Amygdala (tissue), 56 donors: Measurements from ENCODE around the gene FOXC1.

Experiments used
- DNase-seq, 56 donors: peaks; one replicate each; lab custom pipeline; 2025; lab: John Stamatoyannopoulos, UW

The FOXC1 gene

DNA sequence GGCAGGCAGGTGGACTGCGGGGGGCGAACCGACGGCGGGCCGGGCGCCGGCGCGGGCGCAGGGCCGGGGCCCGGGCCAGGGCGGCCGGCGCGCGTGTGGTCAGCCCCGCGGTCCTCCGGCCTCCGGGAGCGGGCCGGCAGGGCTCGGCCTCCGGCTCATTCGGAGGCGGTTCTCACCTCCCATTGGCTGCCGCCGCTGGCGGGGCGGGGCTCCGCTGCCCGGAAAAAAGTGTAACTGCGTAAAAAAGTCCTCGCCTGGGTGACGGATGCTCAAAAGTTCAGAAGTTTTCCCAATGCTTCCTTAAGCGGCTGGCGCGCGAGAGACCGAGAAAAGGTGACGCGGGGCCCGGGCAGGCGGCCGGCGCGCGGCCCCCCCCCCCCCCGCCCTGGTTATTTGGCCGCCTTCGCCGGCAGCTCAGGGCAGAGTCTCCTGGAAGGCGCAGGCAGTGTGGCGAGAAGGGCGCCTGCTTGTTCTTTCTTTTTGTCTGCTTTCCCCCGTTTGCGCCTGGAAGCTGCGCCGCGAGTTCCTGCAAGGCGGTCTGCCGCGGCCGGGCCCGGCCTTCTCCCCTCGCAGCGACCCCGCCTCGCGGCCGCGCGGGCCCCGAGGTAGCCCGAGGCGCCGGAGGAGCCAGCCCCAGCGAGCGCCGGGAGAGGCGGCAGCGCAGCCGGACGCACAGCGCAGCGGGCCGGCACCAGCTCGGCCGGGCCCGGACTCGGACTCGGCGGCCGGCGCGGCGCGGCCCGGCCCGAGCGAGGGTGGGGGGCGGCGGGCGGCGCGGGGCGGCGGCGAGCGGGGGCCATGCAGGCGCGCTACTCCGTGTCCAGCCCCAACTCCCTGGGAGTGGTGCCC, at the start of gene FOXC1:
TSS of gene FOXC1 (plus strand) at position 268 of the 849 bp plus-strand sequence. CDS start at position 799, 531 bp downstream.
- DNase-seq: peak in 15 of 56 donors; percentile 2 to 45 (median 11)

DNA sequence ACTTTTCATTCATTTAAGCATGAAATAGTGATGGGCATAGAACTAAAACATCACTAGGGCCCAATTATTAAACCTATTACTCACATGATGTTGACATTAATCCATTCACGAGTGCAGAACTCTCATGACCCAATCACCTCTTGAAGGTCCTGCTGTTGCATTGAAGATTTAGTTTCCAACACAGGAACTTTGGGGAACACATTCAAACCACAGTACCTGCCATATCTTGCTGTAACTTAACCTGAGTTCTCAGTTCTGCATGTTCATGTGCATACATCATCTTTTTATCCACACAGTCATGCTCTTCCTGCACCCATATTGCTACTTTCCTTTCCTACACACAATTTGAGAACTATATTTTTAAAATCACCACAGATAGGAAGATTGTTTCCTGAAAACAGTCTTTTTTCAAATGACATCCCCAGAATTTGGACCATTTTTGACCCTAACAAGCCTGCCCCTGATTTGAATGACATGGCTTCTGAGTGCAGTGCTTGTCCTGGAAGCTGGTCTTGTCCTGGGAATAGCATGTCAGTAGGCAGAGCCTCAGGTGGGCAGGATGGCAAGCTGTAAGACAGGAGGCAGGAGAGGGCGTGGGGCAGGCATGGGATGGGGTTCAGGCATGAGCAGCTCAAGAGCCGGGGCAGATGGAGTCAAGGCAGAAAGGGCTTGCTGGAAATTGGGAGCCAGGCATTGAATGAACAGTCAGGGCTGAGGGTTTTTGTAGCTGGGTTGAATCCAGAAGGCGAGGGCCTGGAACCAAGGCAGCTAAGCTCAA, 49.2 kb upstream of the FOXC1 start:
- DNase-seq: no peak

DNA sequence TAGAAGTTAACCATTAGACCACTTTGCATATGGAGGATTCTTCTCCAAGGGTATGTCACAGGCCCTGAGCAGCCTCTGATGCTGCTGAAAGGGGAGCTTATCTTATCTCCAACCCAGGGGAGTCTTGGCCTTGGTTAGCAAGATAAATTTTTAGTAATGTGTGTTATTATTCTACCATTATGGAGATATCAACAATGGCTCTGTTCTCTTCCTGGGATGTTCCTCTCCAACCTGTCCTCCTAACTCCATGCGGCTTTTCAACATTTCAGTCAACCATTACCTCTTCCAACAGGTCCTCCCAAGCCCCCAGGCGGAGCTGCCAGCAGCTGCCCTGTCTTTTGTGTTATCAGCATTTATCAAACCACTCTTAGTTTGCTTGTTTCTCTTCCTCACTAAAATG, 48.4 kb upstream of the FOXC1 start:
- no peak for DNase-seq

DNA sequence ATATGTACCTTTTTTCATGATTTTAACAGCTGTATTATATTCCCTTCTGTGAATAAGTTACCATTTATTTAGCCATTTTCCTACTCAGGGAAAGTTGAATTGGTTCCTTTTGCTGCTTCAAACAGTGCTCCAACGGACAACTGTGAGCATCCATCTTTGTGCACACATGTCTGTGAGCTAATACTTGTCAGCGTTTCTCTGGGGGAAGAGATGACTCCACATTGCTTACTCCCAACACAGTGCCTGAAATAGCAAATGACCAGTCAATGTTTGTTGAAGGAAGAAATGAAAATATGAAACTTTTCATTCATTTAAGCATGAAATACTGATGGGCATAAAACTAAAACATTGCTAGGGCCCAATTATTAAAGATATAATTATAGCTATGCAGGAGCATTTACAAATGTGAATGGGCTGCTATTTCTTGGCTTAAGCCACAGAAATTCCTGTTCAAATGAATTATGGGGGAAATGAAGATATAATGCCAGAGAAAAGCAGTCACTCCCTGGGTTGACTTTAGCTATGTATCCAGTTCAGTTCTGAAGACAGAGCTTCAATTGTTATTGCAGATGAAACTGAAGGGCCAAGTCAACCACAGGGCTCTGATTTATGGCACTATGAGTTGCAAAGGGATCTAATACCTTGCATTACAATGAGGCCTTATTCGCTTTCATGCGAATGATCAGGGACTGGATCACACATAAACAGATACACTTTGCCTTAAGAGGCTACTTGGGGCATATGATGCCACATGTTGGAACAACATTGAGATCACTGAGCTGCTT, 47.4 kb upstream of the FOXC1 start:
- no peak for DNase-seq

DNA sequence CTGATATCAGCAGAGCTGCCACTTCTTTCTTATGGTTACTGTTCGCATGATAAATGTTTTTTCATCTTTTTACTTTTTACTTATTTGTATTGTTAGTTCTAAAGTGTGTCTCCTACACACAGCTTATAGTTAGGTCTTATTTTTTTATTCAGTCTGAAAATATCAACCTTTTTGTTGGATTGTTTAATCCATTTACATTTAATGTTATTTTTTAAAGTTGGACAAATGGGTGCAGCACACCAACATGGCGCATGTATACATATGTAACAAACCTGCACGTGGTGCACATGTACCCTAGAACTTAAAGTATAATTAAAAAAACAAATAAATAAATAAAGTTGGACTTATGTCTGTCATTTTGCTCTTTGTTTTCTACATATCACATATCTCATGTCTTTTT, 40.3 kb upstream of the FOXC1 start:
- no peak for DNase-seq

DNA sequence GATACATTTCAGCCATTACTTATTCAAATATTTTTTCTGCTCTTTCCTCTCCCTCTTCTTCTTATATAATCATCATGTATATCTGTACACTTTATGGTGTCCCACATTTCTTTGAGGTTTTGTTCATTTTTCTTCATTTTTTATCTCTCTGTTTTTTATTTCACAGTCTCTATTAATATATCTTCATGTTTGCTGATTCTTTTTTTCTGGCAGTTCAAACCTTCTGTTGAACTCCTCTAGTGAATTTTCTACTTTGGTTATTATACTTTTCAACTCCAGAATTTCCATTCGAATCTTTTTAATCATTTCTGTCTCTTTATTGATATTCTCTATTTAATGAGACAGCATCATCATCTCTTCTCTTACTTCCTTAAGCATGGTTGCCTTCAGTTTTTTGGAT, 38.9 kb upstream of the FOXC1 start:
- DNase-seq: no peak

DNA sequence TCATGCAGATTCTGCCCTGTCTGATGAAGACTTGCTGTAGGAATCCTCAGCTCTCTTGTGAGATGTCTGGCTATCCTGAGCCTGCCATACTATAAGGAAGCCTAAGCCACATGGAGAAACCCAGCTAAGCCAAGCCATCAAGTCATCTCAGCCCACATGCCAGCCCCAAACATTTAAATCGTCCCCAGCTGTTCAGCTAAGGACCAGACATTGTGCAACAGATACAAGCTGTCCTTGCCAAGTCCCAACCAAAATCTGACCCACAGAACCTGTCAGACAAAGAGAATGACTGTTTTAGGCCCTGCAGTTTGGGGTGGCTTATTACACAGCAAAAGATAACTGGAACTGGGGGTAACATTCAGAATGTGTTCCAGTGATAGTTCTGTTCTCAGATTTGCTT, 36.8 kb upstream of the FOXC1 start:
- DNase-seq: no peak

DNA sequence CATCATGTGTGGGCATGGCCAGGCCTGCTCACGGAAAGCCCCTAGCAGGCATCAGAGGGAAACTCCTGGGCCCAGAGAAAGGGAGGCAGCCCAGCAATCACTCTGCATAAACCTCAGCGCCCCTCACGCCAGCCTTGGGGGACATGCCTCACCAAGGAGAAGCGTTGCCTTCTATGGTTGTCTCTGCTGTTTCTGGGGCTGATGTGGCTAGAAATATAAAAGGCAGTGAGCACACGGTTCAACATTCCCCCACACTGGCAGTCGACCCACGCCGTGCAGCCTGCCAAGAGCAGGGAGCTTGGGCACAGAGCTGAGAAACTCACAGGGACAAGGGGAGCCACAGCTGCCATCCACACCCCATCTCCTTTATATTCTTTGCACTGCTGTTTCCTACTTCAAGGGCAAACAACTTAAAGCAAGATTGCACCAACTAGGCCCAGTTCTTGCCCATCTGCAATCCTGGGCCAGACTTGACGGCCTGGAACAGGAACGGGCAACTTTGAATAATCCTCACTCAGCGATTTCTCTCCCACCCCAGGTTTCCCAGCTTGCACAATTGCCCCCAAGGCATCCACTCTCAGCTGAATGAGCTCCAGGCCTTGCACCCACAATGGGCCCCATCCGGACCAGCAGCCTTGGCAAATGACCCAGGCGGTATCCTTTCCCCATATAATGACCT, 35.5 kb upstream of the FOXC1 start:
- DNase-seq: peak in 37 of 56 donors; percentile 16 to 78 (median 38)

DNA sequence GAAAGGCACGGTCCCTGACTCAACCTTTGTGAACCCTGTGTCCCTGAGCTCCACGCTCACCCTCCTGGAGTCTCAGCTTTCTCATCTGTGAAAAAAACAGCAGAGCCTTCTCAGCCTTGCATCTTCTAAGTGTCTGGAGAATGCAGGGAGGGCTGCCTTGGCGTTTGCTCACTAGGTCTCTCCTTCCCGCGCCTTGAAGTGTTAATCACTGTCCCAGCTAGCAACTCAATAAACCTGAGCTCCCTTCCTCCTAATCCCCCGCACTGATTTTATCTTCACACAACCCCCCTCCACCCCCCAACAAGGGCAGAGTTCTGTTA, 34.9 kb upstream of the FOXC1 start:
- DNase-seq: no peak

DNA sequence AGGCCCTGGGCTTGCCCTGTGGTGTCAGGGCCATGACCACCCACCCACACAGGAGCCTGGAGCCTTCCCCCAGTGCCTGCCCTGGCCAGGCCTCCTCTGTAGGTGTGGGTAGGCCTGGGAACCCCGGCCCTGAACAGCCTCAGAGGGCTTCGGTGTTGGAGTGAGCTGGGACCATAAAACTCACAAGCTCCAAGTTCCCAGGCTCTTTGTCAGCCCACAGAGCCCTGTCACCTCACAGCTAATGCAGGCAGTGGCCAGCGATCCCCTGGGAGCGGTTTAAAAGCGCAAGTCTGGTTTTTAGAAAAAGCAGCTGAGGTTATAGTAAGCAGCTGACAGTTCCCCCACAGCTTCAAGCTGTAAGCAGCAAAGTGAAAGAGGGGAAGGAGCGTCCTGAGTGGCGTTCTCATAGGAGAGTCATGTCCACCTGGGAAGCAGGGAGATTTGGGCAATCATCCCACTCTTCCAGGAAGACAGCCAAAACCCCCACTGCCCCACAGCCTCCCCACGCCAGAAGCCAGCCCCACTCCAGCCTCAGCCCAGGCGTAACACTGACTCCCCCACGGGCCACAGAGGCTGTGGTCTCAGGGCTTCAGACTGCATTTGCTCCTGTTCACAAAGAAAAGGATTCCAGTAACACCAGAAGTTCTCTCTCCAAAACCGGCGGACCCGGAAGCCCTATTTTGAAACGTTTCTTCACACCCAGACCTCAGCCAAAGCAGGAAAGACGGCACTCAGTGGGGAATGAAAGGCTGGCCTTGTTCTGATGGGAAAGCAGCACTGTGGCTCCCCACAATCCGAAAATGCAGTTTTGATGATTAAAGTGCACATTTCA, 34.3 kb upstream of the FOXC1 start:
- peak in 18 of 56 donors; percentile 18 to 60 (median 44) for DNase-seq

DNA sequence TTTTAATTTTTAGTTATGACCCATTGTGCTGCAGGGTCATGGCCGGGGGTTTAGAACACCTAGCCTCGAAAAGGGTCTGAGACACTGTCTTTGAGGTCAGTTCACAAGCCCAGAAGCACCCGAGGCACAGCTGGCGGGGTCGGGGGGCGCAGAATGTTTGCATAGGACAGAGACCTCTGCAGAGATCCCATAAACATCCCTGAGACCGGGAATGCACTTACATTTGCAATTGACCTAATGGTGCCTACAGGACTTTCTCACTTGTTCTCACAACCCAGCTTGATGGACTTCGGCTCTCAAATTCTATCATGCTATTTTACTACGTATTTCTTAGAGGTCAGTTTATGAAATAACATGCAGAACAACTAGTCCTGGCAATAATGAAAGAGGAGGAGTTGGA, 33.5 kb upstream of the FOXC1 start:
- no peak for DNase-seq

DNA sequence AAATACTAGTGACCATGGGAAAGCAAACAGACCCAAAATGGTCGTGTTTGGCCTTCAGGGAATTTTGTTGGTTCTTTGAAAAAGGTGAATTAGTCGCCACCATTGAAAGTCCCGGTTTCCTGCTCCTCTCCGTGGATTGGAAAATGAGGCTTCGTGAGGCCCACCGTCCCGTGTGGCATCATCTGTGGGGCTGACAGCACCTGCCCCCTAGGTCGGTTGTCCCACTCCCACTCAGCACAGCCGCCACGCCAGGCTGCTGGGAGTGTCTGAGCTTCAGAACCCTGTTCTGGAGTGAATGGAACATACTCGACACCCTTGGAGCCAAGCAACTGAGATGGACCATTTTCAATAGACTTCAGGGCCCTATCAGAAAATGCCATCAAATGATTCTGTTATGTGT, 33.0 kb upstream of the FOXC1 start:
- DNase-seq: no peak

DNA sequence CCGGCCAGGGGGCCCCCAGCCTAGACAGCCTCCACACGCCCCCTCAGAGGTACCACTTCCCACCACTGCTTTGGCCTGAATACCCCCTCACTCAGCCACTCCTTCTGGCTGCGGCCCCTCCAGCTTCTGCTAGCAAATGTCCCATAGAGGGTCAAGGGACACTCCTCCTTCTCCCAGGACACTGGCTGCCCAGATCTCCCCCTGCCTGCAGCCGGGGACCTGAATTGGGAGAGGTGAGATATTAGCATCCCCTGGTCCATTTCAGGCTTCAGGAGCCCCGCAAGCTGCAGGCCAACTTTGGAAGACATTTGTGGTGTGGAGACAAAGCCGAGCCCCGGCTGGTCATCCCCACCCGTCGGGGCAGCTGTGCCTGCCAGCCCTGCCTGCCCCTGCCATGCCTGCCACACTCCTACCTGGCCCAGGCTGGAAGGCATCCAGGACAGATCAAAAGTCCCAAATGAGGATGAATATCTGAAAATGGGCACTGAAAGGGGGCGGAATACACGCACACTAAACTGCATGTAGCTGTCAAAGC, 32.5 kb upstream of the FOXC1 start:
- no peak for DNase-seq

DNA sequence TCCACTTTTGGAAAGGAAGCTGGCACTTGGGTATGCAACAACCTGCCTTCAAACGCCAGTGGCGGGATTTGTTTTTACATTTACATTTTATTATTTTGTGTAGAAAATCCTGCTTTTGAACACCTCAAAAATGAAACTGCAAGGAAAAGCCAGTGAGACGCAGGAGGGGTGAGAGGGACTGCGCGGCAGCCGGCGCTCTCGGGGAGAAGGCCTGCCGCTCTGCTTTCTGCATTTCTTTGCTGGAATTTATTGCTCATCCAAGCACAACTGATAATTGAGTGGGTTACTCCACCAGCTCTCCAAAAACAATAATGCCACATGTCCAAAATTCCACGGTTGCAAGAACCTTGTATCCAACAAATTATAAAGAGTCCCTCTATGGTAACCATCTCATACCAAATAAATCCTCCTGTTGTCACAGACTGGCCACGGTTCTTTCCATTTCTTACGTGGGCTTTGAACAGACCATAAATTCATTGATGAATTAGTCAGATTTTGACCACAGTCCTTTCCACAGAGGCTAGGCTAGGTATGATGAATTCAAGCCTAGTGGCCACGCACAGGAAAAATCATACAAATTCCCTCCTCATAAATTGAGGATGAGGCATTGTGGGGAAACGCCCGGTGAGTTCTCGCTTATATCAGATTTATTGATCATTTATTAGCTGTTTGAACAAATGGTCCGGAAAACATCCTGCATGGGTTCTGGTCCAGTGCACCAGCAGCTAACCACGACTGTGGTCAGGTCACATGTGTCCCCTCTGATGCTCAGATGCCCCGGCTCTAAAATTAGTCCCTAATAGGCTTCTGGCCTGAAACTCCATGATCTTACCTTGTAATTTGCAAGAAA, 31.6 kb upstream of the FOXC1 start:
- DNase-seq: no peak

DNA sequence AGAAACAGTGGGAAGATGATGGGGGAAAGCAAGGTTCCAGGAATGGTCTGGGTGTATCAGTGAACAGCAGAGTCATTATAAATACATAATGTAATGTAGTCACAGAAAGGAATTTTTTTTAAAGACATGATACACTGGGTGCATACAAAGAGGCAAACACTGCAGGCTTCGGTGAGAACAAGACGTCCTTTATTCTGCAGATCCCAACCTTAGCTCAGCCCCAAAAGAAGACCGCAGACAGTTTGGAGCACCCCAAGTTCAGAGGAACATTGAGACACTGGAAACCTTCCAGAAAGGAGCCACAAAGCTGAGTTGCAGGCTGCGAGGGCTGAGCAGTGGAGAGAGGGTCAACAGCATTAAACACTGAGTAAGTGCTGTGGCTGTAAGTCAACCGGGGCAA, 30.6 kb upstream of the FOXC1 start:
- DNase-seq: no peak

DNA sequence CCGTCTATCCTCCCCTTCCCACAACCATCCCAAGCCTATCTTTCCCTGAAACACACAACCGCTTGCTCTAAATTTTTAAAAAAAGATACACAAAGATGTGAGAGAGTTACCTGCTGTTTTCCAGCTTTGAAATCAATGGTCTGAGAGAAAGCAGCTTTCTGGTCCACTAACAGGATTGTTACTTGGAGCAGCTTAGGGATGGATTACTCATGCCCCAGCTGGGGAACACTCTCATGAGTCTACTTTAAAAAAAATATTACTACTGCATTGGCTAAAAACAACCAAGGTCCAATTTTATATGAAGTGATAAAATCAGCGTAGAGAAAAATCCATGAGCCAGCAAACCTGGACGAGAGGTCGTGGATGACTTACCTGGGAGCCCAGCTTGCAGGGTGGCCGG, 29.6 kb upstream of the FOXC1 start:
- DNase-seq: no peak

DNA sequence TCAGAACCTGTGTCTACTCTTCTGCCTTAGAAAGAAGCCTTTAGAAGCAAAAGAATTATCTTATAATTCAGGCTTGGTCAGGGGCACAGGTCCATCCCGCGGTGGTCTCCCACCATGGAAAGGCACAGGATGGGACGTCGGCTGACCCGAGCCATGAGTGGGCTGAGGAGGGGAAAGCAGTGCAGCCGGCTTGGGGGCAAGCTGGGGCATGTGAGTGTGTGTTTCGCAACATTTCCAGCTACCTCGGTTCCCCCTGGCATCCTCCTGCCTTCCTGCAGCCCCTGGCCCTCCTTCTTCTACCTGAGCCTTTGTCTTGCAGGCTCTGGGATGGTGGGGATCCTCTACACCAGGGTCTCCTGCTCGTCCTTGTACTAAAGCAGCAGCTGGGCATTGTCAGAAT, 29.1 kb upstream of the FOXC1 start:
- DNase-seq: no peak
